ENCODE data around the gene CALM1.

Gene CALM1

GRCh38 chr14:90453401-90453951 lies 56.6 kb downstream of the CALM1 start:
- TF ChIP-seq CTCF (IDR thresholded peaks at IDR 0.05), result no peak

- TF ChIP-seq CTCF (IDR thresholded peaks at IDR 0.05), result no peak
Measured at GRCh38 chr14:90454041-90455000, 57.5 kb downstream of the CALM1 start.

- TF ChIP-seq CTCF (IDR thresholded peaks at IDR 0.05), result no peak
Measured at GRCh38 chr14:90455100-90455571, 58.3 kb downstream of the CALM1 start.

GRCh38 chr14:90456551-90456950 lies 59.7 kb downstream of the CALM1 start:
- no peak for TF ChIP-seq CTCF (IDR thresholded peaks at IDR 0.05)

GRCh38 chr14:90457186-90457585 lies 60.4 kb downstream of the CALM1 start:
- TF ChIP-seq CTCF (IDR thresholded peaks at IDR 0.05), result no peak
